GM12875 (cell line): ENCODE measurements around the gene HOXB5.

ENCODE experiments used
- H3K4me3 ChIP-seq: one replicate; pipeline ENCODE4 v1.5.1; 2011; ENCODE audit warnings: low read depth, low read length, control low read depth
- CTCF ChIP-seq: IDR thresholded peaks from 2 replicates; pipeline ENCODE4 v1.5.1; 2011; ENCODE audit warnings: low read depth, mild to moderate bottlenecking, control low read depth, inconsistent platforms, low read length, moderate library complexity, borderline replicate concordance; ENCODE audit not compliant: insufficient read depth

HOXB5 gene

GRCh38 chr17:48567646-48568354, 25.8 kb downstream of the HOXB5 start:
- H3K4me3 ChIP-seq: no peak overlapping the region
- no peak for TF ChIP-seq CTCF

GRCh38 chr17:48567209-48567608, 26.4 kb downstream of the HOXB5 start:
- H3K4me3 ChIP-seq: no peak overlapping the region
- no peak for TF ChIP-seq CTCF

GRCh38 chr17:48566717-48567116, 26.9 kb downstream of the HOXB5 start:
- H3K4me3 ChIP-seq: no peak overlapping the region
- no peak for TF ChIP-seq CTCF

DNA sequence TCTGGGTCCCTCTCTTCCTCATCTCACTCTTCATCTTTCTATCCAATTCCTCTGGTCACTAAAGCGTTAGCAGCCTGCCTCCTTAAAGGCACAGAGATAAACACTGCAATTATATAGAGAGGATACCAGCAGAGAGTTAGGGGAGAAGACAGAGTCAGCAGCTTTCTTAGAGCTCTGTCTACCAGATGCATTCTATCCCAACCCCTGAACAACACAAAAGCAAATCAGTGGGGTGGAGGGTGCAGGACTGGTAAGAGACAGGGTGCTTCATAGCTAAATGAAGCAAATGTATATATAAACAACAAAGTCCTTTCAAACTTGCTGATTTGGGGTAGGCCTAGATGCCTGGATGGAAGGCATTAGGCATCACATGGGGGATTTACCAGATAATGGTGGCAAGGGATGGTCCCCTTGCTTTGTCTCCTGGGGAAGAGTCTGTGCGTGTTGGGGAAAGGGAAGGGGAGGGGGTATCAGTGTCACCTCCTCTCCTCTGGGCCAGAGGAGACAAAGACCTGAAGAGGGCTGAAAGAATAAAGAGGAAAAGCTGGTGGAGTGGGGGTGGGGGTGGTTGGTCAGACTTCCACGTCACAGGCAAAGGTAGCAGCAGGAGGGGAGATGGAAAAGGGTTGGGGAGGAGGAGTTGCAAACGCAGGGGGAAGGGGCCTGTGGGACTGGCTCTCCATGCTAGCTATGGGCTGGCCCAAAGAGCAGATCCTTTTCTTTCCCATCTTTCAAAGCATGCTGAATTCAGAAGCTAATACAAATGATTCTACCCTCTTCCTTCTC, 27.5 kb downstream of the HOXB5 start:
- H3K4me3 ChIP-seq: no peak overlapping the region
- no peak for TF ChIP-seq CTCF

DNA sequence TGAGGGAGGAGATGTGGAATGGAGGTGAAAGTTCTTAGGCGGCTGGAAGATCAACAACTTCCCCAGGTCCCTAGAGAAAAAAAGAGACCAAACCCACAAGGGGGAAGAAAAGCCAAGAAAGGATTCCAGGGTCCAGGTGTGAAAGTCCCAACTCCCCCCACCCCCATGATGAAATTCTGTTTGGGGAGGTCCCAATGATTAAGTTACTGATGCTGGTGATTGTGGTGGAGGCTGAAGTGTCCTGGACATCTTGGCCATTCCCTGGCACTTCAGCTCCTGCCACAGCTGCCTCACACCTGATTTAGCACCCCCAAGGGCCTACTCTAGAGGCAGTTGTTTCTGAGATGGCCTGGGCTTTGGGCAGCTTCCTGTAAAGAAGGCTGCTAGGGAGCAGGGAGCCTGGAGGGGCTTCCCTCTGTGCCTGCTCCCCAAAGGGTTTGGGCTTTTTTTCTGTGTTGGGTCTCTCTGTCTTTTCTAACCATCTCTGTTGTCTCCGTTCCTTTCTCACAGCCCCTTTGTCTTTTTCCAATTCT, 28.5 kb downstream of the HOXB5 start:
- TF ChIP-seq CTCF: no peak
- H3K4me3 ChIP-seq: no peak overlapping the region

GRCh38 chr17:48564188-48565021, 29.2 kb downstream of the HOXB5 start:
- no peak overlapping the region for H3K4me3 ChIP-seq
- TF ChIP-seq CTCF: no peak
